ENCODE measurements around the gene NPL.

The NPL gene

DNA sequence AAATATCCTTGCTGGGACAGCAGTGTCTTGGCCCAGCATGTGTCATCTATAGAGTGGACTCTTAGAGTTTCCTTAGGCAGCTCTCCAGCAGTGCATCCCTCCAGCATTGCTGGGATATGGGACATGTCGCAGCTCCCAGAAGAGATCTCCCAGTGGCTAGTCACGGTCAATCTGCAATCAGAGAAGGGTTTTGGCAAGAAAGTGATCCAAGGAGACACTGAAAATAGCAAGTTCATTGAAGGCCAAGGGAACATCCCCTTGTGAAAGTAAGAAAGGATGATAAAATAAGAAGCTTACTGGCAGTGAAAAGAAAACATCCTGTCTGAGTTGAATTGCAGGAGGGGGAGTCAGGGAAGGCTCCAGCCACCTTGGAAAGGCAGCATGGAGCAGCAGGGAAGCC is 19.3 kb upstream of the NPL start:
- no peaks in the 10 kb centered on the region for H3K27me3 ChIP-seq (ENCODE audit: insufficient read depth, poor library complexity, severe bottlenecking)
- DNase-seq (ENCODE audit: low read depth in 1 of 2, low spot score in 1 of 2), result no peak
- H3K27ac ChIP-seq (replicated peaks), result no peak overlapping the region
- H3K4me3 ChIP-seq (replicated peaks; ENCODE audit: insufficient read depth, low read length), result no peak overlapping the region
- TF ChIP-seq POLR2AphosphoS5 (IDR thresholded peaks at IDR 0.05; ENCODE audit: low read depth) (no peak), SPI1 (IDR thresholded peaks at IDR 0.05; ENCODE audit: borderline replicate concordance, low read depth) (no peak), GABPA (IDR thresholded peaks at IDR 0.05; ENCODE audit: low read depth) (no peak), CTCF (IDR thresholded peaks at IDR 0.05; ENCODE audit: insufficient read depth, low read length) (no peak)
- TF ChIP-seq, protein P1, sequence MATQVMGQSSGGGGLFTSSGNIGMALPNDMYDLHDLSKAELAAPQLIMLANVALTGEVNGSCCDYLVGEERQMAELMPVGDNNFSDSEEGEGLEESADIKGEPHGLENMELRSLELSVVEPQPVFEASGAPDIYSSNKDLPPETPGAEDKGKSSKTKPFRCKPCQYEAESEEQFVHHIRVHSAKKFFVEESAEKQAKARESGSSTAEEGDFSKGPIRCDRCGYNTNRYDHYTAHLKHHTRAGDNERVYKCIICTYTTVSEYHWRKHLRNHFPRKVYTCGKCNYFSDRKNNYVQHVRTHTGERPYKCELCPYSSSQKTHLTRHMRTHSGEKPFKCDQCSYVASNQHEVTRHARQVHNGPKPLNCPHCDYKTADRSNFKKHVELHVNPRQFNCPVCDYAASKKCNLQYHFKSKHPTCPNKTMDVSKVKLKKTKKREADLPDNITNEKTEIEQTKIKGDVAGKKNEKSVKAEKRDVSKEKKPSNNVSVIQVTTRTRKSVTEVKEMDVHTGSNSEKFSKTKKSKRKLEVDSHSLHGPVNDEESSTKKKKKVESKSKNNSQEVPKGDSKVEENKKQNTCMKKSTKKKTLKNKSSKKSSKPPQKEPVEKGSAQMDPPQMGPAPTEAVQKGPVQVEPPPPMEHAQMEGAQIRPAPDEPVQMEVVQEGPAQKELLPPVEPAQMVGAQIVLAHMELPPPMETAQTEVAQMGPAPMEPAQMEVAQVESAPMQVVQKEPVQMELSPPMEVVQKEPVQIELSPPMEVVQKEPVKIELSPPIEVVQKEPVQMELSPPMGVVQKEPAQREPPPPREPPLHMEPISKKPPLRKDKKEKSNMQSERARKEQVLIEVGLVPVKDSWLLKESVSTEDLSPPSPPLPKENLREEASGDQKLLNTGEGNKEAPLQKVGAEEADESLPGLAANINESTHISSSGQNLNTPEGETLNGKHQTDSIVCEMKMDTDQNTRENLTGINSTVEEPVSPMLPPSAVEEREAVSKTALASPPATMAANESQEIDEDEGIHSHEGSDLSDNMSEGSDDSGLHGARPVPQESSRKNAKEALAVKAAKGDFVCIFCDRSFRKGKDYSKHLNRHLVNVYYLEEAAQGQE (IDR thresholded peaks at IDR 0.05; ENCODE audit: insufficient replicate concordance, low read depth), result no peak

DNA sequence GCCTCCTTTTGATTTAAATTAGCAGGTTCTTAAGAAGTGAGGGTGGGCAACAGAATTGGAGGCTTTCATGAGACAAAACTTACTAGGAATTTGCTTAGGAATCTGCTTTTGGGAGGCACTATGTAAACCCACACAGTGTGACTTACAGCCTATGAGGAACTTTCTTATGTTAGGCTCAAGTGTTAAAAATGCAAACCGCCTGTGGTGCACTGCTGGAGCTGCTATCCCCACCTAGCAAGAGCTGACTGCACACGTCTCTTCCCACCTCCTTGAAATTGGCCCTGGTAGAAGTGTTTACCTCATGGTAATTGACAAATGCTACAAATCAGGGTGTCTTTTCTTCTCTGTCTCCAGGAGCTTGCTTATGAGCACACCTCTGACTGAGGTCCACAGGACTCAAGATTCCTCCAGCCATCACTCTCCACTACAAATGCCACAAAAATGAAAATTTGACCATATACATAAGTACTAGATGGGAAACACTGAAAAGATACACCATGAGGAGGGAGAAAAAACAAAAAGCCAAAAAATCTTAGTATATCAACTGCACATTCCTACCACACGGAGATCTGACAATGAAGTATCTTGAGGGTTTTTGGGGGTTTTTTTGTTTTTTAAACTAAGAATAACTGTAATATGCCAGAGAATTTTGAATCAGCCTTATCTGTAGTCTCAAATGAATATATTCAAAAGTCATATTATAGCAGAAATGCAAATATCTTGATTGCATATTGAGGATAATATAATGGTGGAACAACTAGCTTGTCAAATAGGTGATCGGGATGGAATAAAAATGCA is 18.2 kb upstream of the NPL start:
- Histone ChIP-seq H3K4me3 (replicated peaks; ENCODE audit: insufficient read depth, low read length) (no peak overlapping the region), H3K27me3 (ENCODE audit: insufficient read depth, poor library complexity, severe bottlenecking) (no peaks in the 10 kb centered on the region), H3K27ac (replicated peaks) (no peak overlapping the region)
- TF ChIP-seq SPI1 (IDR thresholded peaks at IDR 0.05; ENCODE audit: borderline replicate concordance, low read depth), result no peak
- no peak for TF ChIP-seq POLR2AphosphoS5 (IDR thresholded peaks at IDR 0.05; ENCODE audit: low read depth)
- TF ChIP-seq CTCF (IDR thresholded peaks at IDR 0.05; ENCODE audit: insufficient read depth, low read length), result no peak
- TF ChIP-seq GABPA (IDR thresholded peaks at IDR 0.05; ENCODE audit: low read depth), result no peak
- TF ChIP-seq, protein P1 (IDR thresholded peaks at IDR 0.05; ENCODE audit: insufficient replicate concordance, low read depth), result no peak
- DNase-seq (ENCODE audit: low read depth in 1 of 2, low spot score in 1 of 2), result no peak

DNA sequence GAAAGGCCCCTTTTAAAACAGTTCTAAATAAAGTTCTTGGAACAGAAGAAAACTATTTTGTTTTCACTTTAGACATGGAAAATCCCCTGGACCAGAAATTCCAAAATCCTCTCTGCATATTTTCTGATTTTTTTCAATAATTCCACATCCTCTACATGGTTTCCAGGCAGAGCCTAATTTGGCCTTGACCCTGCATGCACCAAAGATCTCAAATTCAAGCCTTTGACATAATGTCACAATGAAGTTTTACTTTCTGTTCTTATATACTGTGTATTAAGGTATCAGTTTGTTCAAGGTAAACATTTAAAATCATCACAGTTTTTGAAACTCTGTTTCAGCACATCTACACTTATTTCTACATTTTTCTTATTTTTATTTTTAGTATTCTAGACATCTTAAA is 12.2 kb upstream of the NPL start:
- DNase-seq (ENCODE audit: low read depth in 1 of 2, low spot score in 1 of 2), result no peak

More for the DNA sequence above, 12.2 kb upstream of the NPL start:
- no peak overlapping the region for H3K27ac ChIP-seq (replicated peaks)
- H3K4me3 ChIP-seq (replicated peaks; ENCODE audit: insufficient read depth, low read length), result no peak overlapping the region
- TF ChIP-seq CTCF (IDR thresholded peaks at IDR 0.05; ENCODE audit: insufficient read depth, low read length) (no peak), POLR2AphosphoS5 (IDR thresholded peaks at IDR 0.05; ENCODE audit: low read depth) (no peak), GABPA (IDR thresholded peaks at IDR 0.05; ENCODE audit: low read depth) (no peak), SPI1 (IDR thresholded peaks at IDR 0.05; ENCODE audit: borderline replicate concordance, low read depth) (no peak)
- TF ChIP-seq, protein P1 (IDR thresholded peaks at IDR 0.05; ENCODE audit: insufficient replicate concordance, low read depth), result no peak
- H3K27me3 ChIP-seq (ENCODE audit: insufficient read depth, poor library complexity, severe bottlenecking), result no peaks in the 10 kb centered on the region

All from HL-60 (cell line).